ENCODE measurements around the gene FUT4. TPM values are rescaled to one million over a fixed set of nuclear protein-coding genes. Genes with fewer than 3 reads are reported as not detected.

FUT4 gene
- total RNA-seq, 2 experiments from 2014 or later, result 3.9 TPM

GRCh38 chr11:94583866-94584500 is 40.3 kb downstream of the FUT4 start:
- Mint-ChIP-seq H3K4me3 (no peak overlapping the region), H3K4me1 (ENCODE audit: low read depth) (peaks cover 12% of the 10 kb centered on the region), H3K9me3 (no peaks in the 10 kb centered on the region), H3K27me3 (no peaks in the 10 kb centered on the region), H3K36me3 (ENCODE audit: low read depth) (no peaks in the 10 kb centered on the region), H3K27ac (no peak overlapping the region)
- no peak for ATAC-seq
- ChIA-PET POLR2A (no interaction called here), CTCF (interaction anchor here (1.2 kb wide), 1 partner anchor 64 kb away, joined by 3 read pairs; no protein-coding TSS in a partner anchor)
- DNase-seq, result no peak
- TF ChIP-seq CTCF (IDR thresholded peaks at IDR 0.05), result no peak
- intact Hi-C loops (cut with micrococcal nuclease), result no loop called here

GRCh38 chr11:94584978-94585377 is 41.3 kb downstream of the FUT4 start:
- no peaks in the 10 kb centered on the region for H3K27me3 Mint-ChIP-seq
- H3K36me3 Mint-ChIP-seq (ENCODE audit: low read depth), result no peaks in the 10 kb centered on the region
- H3K27ac Mint-ChIP-seq, result no peak overlapping the region
- no peak overlapping the region for H3K4me3 Mint-ChIP-seq
- intact Hi-C loops (cut with micrococcal nuclease), result no loop called here
- ChIA-PET CTCF (interaction anchor here (1.2 kb wide), 1 partner anchor 65 kb away, joined by 3 read pairs; no protein-coding TSS in a partner anchor), POLR2A (no interaction called here)
- H3K9me3 Mint-ChIP-seq, result no peaks in the 10 kb centered on the region
- peaks cover 12% of the 10 kb centered on the region for H3K4me1 Mint-ChIP-seq (ENCODE audit: low read depth)
- no peak for DNase-seq
- no peak for ATAC-seq
- no peak for TF ChIP-seq CTCF (IDR thresholded peaks at IDR 0.05)

GRCh38 chr11:94585399-94585798 is 41.7 kb downstream of the FUT4 start:
- Mint-ChIP-seq H3K4me3 (no peak overlapping the region), H3K36me3 (ENCODE audit: low read depth) (no peaks in the 10 kb centered on the region), H3K9me3 (no peaks in the 10 kb centered on the region), H3K4me1 (ENCODE audit: low read depth) (peaks cover 12% of the 10 kb centered on the region), H3K27ac (no peak overlapping the region), H3K27me3 (no peaks in the 10 kb centered on the region)
- ATAC-seq (no peak), DNase-seq (no peak)
- POLR2A ChIA-PET, result no interaction called here
- no peak for TF ChIP-seq CTCF (IDR thresholded peaks at IDR 0.05)
- CTCF ChIA-PET, result no interaction called here
- intact Hi-C loops (cut with micrococcal nuclease), result no loop called here

- H3K4me3 Mint-ChIP-seq, result no peak overlapping the region
- peaks cover 7% of the 10 kb centered on the region for H3K4me1 Mint-ChIP-seq (ENCODE audit: low read depth)
- no peaks in the 10 kb centered on the region for H3K9me3 Mint-ChIP-seq
- H3K27ac Mint-ChIP-seq, result no peak overlapping the region
- DNase-seq (no peak), ATAC-seq (no peak)
- ChIA-PET CTCF (no interaction called here), POLR2A (interaction anchor here (1.3 kb wide), 1 partner anchor 17 kb away, joined by 4 read pairs; no protein-coding TSS in a partner anchor)
- intact Hi-C loops (cut with micrococcal nuclease), result no loop called here
- H3K36me3 Mint-ChIP-seq (ENCODE audit: low read depth), result no peaks in the 10 kb centered on the region
- TF ChIP-seq CTCF (IDR thresholded peaks at IDR 0.05), result no peak
- H3K27me3 Mint-ChIP-seq, result no peaks in the 10 kb centered on the region
Measured at GRCh38 chr11:94586546-94586945, 42.8 kb downstream of the FUT4 start.

GRCh38 chr11:94586978-94587377 is 43.3 kb downstream of the FUT4 start:
- TF ChIP-seq CTCF (IDR thresholded peaks at IDR 0.05), result no peak
- H3K4me1 Mint-ChIP-seq (ENCODE audit: low read depth), result peaks cover 3% of the 10 kb centered on the region
- ChIA-PET POLR2A (interaction anchor here (1.3 kb wide), 1 partner anchor 17 kb away, joined by 4 read pairs; no protein-coding TSS in a partner anchor), CTCF (no interaction called here)
- intact Hi-C loops (cut with micrococcal nuclease), result no loop called here
- no peak overlapping the region for H3K27ac Mint-ChIP-seq
- no peaks in the 10 kb centered on the region for H3K27me3 Mint-ChIP-seq
- no peak for ATAC-seq
- H3K9me3 Mint-ChIP-seq, result no peaks in the 10 kb centered on the region
- H3K4me3 Mint-ChIP-seq, result no peak overlapping the region
- DNase-seq, result no peak
- H3K36me3 Mint-ChIP-seq (ENCODE audit: low read depth), result no peaks in the 10 kb centered on the region

All from activated CD8-positive, alpha-beta T cell treated with anti-CD3 and anti-CD28 coated beads for 36 hours (primary cell).